Mucosa of stomach (tissue), 1 donor: ENCODE results near the gene PARP1.

ENCODE experiments used
- H3K27me3 ChIP-seq: one replicate; pipeline ENCODE4 v1.7.0; 2013; ENCODE audit warnings: mild to moderate bottlenecking, low read length; ENCODE audit not compliant: control insufficient read depth, insufficient read depth
- H3K36me3 ChIP-seq: one replicate; pipeline ENCODE4 v1.7.0; 2013; ENCODE audit warnings: low read length; ENCODE audit not compliant: control insufficient read depth, insufficient read depth
- H3K4me1 ChIP-seq: one replicate; pipeline ENCODE4 v1.7.0; 2013; ENCODE audit warnings: mild to moderate bottlenecking, low read length; ENCODE audit not compliant: control insufficient read depth, insufficient read depth
- H3K4me3 ChIP-seq: one replicate; pipeline ENCODE4 v1.7.0; 2013; ENCODE audit warnings: low read length
- H3K9ac ChIP-seq: one replicate; pipeline ENCODE4 v1.7.0; 2013; ENCODE audit warnings: mild to moderate bottlenecking, low read length, moderate library complexity
- H3K9me3 ChIP-seq: one replicate; pipeline ENCODE4 v1.7.0; 2013; ENCODE audit warnings: mild to moderate bottlenecking, low read length, moderate library complexity; ENCODE audit not compliant: control insufficient read depth
- donor health status: Pancreatic carcinoma.

PARP1 gene

GRCh38 chr1:226324479-226324878 lies 83.4 kb downstream of the PARP1 start:
- no peak overlapping the region for H3K9ac ChIP-seq

GRCh38 chr1:226322986-226323385 lies 84.9 kb downstream of the PARP1 start:
- H3K36me3 ChIP-seq, result no peaks in the 10 kb centered on the region
- H3K9me3 ChIP-seq, result no peaks in the 10 kb centered on the region

More at GRCh38 chr1:226324479-226324878, 83.4 kb downstream of the PARP1 start:
- H3K9me3 ChIP-seq, result no peaks in the 10 kb centered on the region
- no peaks in the 10 kb centered on the region for H3K27me3 ChIP-seq
- no peak overlapping the region for H3K4me3 ChIP-seq
- H3K4me1 ChIP-seq, result no peaks in the 10 kb centered on the region
- H3K36me3 ChIP-seq, result no peaks in the 10 kb centered on the region

GRCh38 chr1:226320930-226321329 lies 87.0 kb downstream of the PARP1 start:
- Histone ChIP-seq H3K36me3 (no peaks in the 10 kb centered on the region), H3K9me3 (no peaks in the 10 kb centered on the region), H3K9ac (no peak overlapping the region), H3K27me3 (no peaks in the 10 kb centered on the region), H3K4me1 (no peaks in the 10 kb centered on the region), H3K4me3 (no peak overlapping the region)

More at GRCh38 chr1:226322986-226323385, 84.9 kb downstream of the PARP1 start:
- H3K4me3 ChIP-seq, result no peak overlapping the region
- H3K4me1 ChIP-seq, result no peaks in the 10 kb centered on the region
- no peaks in the 10 kb centered on the region for H3K27me3 ChIP-seq
- H3K9ac ChIP-seq, result no peak overlapping the region

- Histone ChIP-seq H3K4me1 (no peaks in the 10 kb centered on the region), H3K36me3 (no peaks in the 10 kb centered on the region), H3K9me3 (no peaks in the 10 kb centered on the region), H3K4me3 (no peak overlapping the region), H3K9ac (no peak overlapping the region), H3K27me3 (no peaks in the 10 kb centered on the region)
Observed at GRCh38 chr1:226318471-226318870, 89.4 kb downstream of the PARP1 start.

GRCh38 chr1:226314055-226314454 lies 93.8 kb downstream of the PARP1 start:
- Histone ChIP-seq H3K9me3 (no peaks in the 10 kb centered on the region), H3K4me3 (no peak overlapping the region), H3K9ac (no peak overlapping the region), H3K4me1 (peaks cover 18% of the 10 kb centered on the region), H3K36me3 (no peaks in the 10 kb centered on the region), H3K27me3 (no peaks in the 10 kb centered on the region)

DNA sequence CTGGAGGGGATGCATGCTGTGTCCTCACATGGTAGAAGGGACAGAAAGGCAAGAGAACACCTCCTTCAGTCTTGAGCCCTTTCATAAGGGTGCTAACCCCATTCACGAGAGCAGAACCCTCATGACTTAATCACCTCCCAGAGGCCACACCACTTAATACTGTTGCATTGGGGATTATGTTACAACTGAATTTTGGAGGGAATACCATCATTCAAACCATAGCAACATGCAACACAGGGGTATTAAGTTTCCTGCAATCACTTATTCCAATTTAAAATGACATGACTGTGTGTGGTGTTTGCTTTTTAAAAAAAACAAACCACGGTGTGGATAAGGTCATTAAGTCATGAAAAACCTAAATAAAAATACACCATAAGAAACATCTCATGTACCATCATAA lies 95.8 kb downstream of the PARP1 start:
- Histone ChIP-seq H3K9me3 (no peaks in the 10 kb centered on the region), H3K4me1 (peaks cover 22% of the 10 kb centered on the region), H3K4me3 (no peak overlapping the region), H3K9ac (no peak overlapping the region), H3K36me3 (no peaks in the 10 kb centered on the region), H3K27me3 (no peaks in the 10 kb centered on the region)

- no peaks in the 10 kb centered on the region for H3K9me3 ChIP-seq
- H3K36me3 ChIP-seq, result no peaks in the 10 kb centered on the region
- no peak overlapping the region for H3K9ac ChIP-seq
- H3K4me1 ChIP-seq, result peaks cover 22% of the 10 kb centered on the region
- H3K27me3 ChIP-seq, result no peaks in the 10 kb centered on the region
- H3K4me3 ChIP-seq, result no peak overlapping the region
Observed at GRCh38 chr1:226311376-226311775, 96.5 kb downstream of the PARP1 start.
